ENCODE measurements around the gene THSD4.

GRCh38 chr15:71344316-71344715 lies 229.0 kb downstream of the THSD4 start:
- TF ChIP-seq MAZ (IDR thresholded peaks at IDR 0.05; ENCODE audit: borderline replicate concordance, low read depth, low read length) (no peak), RAD21 (conservative IDR thresholded peaks at IDR 0.05 in 1 of 2, IDR thresholded peaks at IDR 0.05 in 1 of 2) (no peak), CTCF (IDR thresholded peaks at IDR 0.05) (no peak), JUNB (IDR thresholded peaks at IDR 0.05) (no peak), ESRRA (IDR thresholded peaks at IDR 0.05; ENCODE audit: borderline replicate concordance, low read length) (no peak), POLR2A (IDR thresholded peaks at IDR 0.05; ENCODE audit: low read length) (no peak), RNF2 (IDR thresholded peaks at IDR 0.05; ENCODE audit: borderline replicate concordance, low read depth) (no peak)
- TF ChIP-seq, protein P1, sequence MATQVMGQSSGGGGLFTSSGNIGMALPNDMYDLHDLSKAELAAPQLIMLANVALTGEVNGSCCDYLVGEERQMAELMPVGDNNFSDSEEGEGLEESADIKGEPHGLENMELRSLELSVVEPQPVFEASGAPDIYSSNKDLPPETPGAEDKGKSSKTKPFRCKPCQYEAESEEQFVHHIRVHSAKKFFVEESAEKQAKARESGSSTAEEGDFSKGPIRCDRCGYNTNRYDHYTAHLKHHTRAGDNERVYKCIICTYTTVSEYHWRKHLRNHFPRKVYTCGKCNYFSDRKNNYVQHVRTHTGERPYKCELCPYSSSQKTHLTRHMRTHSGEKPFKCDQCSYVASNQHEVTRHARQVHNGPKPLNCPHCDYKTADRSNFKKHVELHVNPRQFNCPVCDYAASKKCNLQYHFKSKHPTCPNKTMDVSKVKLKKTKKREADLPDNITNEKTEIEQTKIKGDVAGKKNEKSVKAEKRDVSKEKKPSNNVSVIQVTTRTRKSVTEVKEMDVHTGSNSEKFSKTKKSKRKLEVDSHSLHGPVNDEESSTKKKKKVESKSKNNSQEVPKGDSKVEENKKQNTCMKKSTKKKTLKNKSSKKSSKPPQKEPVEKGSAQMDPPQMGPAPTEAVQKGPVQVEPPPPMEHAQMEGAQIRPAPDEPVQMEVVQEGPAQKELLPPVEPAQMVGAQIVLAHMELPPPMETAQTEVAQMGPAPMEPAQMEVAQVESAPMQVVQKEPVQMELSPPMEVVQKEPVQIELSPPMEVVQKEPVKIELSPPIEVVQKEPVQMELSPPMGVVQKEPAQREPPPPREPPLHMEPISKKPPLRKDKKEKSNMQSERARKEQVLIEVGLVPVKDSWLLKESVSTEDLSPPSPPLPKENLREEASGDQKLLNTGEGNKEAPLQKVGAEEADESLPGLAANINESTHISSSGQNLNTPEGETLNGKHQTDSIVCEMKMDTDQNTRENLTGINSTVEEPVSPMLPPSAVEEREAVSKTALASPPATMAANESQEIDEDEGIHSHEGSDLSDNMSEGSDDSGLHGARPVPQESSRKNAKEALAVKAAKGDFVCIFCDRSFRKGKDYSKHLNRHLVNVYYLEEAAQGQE (IDR thresholded peaks at IDR 0.05): no peak

Data from A549 (cell line).